Esophagus squamous epithelium (tissue), 4 donors: ENCODE results near the gene MYO5A.

Source experiments
- POLR2A ChIP-seq, 4 donors: fragments of 450-650 bp; IDR thresholded peaks; one replicate each; pipeline ENCODE4 v1.6.1; 2017; ENCODE audit warnings: antibody characterized with exemption in 4 of 4, mild to moderate bottlenecking in 4 of 4, moderate library complexity in 3 of 4
- TF ChIP-seq, protein P1 (sequence below), 6 experiments: fragments of 450-650 bp in 4 of 6; fragments of 200-600 bp in 2 of 6; sonication (generic) in 2 of 6; IDR thresholded peaks; one replicate each; pipeline ENCODE4 v1.5.1; 2016 to 2019; ENCODE audit warnings: antibody characterized with exemption in 6 of 6, mild to moderate bottlenecking in 4 of 6, moderate library complexity in 4 of 6

DNA sequence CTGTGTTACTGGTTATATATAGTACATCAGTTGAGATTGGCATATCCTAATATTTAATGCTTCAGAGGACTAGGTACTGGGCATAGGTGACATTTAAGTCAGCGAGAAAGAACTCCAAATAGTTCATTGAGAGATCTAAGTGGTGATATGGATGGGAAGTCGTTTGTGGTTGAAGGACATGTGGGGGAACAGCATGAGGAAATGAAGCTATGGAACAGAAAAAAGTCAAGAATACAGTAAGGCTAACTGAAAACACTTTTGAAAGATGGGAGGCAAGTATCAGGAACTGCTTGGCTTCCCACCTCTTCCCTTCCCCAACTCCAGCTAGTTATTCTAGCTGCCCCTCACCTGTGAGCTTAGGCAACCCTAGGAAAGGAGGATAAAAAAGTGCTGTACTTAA lies 3.7 kb upstream of the MYO5A start:
- TF ChIP-seq POLR2A (IDR thresholded peaks at IDR 0.05) = no peak
- TF ChIP-seq, protein P1, sequence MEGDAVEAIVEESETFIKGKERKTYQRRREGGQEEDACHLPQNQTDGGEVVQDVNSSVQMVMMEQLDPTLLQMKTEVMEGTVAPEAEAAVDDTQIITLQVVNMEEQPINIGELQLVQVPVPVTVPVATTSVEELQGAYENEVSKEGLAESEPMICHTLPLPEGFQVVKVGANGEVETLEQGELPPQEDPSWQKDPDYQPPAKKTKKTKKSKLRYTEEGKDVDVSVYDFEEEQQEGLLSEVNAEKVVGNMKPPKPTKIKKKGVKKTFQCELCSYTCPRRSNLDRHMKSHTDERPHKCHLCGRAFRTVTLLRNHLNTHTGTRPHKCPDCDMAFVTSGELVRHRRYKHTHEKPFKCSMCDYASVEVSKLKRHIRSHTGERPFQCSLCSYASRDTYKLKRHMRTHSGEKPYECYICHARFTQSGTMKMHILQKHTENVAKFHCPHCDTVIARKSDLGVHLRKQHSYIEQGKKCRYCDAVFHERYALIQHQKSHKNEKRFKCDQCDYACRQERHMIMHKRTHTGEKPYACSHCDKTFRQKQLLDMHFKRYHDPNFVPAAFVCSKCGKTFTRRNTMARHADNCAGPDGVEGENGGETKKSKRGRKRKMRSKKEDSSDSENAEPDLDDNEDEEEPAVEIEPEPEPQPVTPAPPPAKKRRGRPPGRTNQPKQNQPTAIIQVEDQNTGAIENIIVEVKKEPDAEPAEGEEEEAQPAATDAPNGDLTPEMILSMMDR (IDR thresholded peaks at IDR 0.05) = no peak
